ENCODE data around the gene SDK1. TPM values are rescaled to one million over a fixed set of nuclear protein-coding genes. Genes with fewer than 3 reads are reported as not detected.

The SDK1 gene
- total and polyA plus RNA-seq, 2 experiments from 2014 or later, result 2.1 to 10.0 TPM

DNA sequence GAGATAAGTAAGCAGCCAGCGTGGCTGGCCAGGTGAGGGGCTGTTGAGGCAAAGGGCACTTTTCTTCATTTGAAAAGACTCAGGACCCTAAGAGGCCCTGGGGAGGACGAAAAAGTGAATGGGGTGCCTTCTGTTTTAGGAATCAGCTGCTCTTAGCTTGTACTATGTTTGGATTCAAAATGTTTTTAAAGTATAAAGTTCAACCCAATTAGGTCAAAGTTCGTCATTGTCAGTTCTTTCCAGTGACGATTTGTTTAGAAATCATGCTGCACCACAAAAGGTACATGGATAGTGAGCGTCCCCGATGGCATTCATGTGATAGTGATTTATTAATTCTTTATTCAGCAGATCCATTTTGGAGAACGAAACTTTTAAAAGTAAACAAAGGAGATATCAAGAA lies 338.2 kb downstream of the SDK1 start (continued):
- TF ChIP-seq POLR2AphosphoS5 (IDR thresholded peaks at IDR 0.05; ENCODE audit: low read depth) (no peak), ZNF331 (CRISPR knock-in tag; IDR thresholded peaks at IDR 0.05; ENCODE audit: low read depth) (no peak), NANOG (IDR thresholded peaks at IDR 0.05; ENCODE audit: borderline replicate concordance) (no peak), ETS1 (IDR thresholded peaks at IDR 0.05) (no peak)

DNA sequence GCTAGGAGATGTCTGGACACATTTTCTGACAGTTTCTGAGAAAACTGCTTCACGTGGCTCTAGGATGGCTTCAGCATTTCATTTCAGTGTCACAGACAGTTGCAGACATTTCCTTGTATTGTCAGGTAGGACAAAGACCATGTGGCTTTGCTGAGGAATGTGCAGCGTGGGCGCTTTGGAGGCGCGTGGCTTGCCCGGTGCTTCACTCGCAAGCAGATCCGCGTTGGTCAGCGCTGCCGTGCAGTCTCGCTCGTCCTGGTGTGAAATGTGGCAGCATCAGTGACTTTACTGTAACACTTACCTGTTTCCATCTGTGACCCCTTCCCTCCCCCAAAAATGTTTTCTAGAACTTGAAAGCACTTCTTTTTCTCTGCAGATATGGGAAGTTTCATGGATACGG lies 340.5 kb downstream of the SDK1 start:
- Histone ChIP-seq H3K27me3 (ENCODE audit: insufficient read depth) (no peaks in the 10 kb centered on the region), H3K27ac (ENCODE audit: low read depth) (no peak overlapping the region), H3K4me3 (no peak overlapping the region), H4K20me1 (replicated peaks; ENCODE audit: insufficient read depth) (no peaks in the 10 kb centered on the region), H3K79me2 (replicated peaks; ENCODE audit: insufficient read depth) (no peaks in the 10 kb centered on the region), H2AFZ (no peak overlapping the region), H3K4me1 (ENCODE audit: insufficient read depth) (no peaks in the 10 kb centered on the region), H3K4me2 (no peak overlapping the region), H3K9me2 (ENCODE audit: insufficient read depth) (no peaks in the 10 kb centered on the region), H3F3A (replicated peaks; ENCODE audit: low read depth) (no peaks in the 10 kb centered on the region), H3K36me3 (ENCODE audit: insufficient read depth) (no peaks in the 10 kb centered on the region)
- no peaks in the 10 kb centered on the region for H3K9me3 Mint-ChIP-seq
- H3K36me3 Mint-ChIP-seq (ENCODE audit: low read depth), result no peaks in the 10 kb centered on the region; the same call in 2 of the 3 replicates
- H3K27ac Mint-ChIP-seq, result no peak overlapping the region
- TF ChIP-seq STAT1 (IDR thresholded peaks at IDR 0.05; ENCODE audit: unreplicated experiment) (no peak), EZH2phosphoT487 (IDR thresholded peaks at IDR 0.05; ENCODE audit: unreplicated experiment) (no peak), EZH2 (IDR thresholded peaks at IDR 0.05; ENCODE audit: low read depth, unreplicated experiment) (no peak), NANOG (IDR thresholded peaks at IDR 0.05; ENCODE audit: borderline replicate concordance) (no peak), POLR2AphosphoS5 (IDR thresholded peaks at IDR 0.05; ENCODE audit: low read depth) (no peak), ZNF114 (CRISPR knock-in tag; IDR thresholded peaks at IDR 0.05) (no peak), CREB1 (CRISPR knock-in tag; IDR thresholded peaks at IDR 0.05; ENCODE audit: low read depth) (no peak), JUNB (IDR thresholded peaks at IDR 0.05; ENCODE audit: unreplicated experiment) (no peak)
- TF ChIP-seq, protein P1, sequence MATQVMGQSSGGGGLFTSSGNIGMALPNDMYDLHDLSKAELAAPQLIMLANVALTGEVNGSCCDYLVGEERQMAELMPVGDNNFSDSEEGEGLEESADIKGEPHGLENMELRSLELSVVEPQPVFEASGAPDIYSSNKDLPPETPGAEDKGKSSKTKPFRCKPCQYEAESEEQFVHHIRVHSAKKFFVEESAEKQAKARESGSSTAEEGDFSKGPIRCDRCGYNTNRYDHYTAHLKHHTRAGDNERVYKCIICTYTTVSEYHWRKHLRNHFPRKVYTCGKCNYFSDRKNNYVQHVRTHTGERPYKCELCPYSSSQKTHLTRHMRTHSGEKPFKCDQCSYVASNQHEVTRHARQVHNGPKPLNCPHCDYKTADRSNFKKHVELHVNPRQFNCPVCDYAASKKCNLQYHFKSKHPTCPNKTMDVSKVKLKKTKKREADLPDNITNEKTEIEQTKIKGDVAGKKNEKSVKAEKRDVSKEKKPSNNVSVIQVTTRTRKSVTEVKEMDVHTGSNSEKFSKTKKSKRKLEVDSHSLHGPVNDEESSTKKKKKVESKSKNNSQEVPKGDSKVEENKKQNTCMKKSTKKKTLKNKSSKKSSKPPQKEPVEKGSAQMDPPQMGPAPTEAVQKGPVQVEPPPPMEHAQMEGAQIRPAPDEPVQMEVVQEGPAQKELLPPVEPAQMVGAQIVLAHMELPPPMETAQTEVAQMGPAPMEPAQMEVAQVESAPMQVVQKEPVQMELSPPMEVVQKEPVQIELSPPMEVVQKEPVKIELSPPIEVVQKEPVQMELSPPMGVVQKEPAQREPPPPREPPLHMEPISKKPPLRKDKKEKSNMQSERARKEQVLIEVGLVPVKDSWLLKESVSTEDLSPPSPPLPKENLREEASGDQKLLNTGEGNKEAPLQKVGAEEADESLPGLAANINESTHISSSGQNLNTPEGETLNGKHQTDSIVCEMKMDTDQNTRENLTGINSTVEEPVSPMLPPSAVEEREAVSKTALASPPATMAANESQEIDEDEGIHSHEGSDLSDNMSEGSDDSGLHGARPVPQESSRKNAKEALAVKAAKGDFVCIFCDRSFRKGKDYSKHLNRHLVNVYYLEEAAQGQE (IDR thresholded peaks at IDR 0.05; ENCODE audit: unreplicated experiment), result no peak
- TF ChIP-seq, protein P2, sequence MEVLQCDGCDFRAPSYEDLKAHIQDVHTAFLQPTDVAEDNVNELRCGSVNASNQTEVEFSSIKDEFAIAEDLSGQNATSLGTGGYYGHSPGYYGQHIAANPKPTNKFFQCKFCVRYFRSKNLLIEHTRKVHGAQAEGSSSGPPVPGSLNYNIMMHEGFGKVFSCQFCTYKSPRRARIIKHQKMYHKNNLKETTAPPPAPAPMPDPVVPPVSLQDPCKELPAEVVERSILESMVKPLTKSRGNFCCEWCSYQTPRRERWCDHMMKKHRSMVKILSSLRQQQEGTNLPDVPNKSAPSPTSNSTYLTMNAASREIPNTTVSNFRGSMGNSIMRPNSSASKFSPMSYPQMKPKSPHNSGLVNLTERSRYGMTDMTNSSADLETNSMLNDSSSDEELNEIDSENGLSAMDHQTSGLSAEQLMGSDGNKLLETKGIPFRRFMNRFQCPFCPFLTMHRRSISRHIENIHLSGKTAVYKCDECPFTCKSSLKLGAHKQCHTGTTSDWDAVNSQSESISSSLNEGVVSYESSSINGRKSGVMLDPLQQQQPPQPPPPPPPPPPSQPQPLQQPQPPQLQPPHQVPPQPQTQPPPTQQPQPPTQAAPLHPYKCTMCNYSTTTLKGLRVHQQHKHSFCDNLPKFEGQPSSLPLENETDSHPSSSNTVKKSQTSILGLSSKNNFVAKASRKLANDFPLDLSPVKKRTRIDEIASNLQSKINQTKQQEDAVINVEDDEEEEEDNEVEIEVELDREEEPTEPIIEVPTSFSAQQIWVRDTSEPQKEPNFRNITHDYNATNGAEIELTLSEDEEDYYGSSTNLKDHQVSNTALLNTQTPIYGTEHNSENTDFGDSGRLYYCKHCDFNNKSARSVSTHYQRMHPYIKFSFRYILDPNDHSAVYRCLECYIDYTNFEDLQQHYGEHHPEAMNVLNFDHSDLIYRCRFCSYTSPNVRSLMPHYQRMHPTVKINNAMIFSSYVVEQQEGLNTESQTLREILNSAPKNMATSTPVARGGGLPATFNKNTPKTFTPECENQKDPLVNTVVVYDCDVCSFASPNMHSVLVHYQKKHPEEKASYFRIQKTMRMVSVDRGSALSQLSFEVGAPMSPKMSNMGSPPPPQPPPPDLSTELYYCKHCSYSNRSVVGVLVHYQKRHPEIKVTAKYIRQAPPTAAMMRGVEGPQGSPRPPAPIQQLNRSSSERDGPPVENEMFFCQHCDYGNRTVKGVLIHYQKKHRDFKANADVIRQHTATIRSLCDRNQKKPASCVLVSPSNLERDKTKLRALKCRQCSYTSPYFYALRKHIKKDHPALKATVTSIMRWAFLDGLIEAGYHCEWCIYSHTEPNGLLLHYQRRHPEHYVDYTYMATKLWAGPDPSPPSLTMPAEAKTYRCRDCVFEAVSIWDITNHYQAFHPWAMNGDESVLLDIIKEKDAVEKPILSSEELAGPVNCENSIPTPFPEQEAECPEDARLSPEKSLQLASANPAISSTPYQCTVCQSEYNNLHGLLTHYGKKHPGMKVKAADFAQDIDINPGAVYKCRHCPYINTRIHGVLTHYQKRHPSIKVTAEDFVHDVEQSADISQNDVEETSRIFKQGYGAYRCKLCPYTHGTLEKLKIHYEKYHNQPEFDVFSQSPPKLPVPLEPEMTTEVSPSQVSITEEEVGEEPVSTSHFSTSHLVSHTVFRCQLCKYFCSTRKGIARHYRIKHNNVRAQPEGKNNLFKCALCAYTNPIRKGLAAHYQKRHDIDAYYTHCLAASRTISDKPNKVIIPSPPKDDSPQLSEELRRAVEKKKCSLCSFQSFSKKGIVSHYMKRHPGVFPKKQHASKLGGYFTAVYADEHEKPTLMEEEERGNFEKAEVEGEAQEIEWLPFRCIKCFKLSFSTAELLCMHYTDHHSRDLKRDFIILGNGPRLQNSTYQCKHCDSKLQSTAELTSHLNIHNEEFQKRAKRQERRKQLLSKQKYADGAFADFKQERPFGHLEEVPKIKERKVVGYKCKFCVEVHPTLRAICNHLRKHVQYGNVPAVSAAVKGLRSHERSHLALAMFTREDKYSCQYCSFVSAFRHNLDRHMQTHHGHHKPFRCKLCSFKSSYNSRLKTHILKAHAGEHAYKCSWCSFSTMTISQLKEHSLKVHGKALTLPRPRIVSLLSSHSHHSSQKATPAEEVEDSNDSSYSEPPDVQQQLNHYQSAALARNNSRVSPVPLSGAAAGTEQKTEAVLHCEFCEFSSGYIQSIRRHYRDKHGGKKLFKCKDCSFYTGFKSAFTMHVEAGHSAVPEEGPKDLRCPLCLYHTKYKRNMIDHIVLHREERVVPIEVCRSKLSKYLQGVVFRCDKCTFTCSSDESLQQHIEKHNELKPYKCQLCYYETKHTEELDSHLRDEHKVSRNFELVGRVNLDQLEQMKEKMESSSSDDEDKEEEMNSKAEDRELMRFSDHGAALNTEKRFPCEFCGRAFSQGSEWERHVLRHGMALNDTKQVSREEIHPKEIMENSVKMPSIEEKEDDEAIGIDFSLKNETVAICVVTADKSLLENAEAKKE (CRISPR knock-in tag; IDR thresholded peaks at IDR 0.05), result no peak
- TF ChIP-seq, protein P3, sequence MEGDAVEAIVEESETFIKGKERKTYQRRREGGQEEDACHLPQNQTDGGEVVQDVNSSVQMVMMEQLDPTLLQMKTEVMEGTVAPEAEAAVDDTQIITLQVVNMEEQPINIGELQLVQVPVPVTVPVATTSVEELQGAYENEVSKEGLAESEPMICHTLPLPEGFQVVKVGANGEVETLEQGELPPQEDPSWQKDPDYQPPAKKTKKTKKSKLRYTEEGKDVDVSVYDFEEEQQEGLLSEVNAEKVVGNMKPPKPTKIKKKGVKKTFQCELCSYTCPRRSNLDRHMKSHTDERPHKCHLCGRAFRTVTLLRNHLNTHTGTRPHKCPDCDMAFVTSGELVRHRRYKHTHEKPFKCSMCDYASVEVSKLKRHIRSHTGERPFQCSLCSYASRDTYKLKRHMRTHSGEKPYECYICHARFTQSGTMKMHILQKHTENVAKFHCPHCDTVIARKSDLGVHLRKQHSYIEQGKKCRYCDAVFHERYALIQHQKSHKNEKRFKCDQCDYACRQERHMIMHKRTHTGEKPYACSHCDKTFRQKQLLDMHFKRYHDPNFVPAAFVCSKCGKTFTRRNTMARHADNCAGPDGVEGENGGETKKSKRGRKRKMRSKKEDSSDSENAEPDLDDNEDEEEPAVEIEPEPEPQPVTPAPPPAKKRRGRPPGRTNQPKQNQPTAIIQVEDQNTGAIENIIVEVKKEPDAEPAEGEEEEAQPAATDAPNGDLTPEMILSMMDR (conservative IDR thresholded peaks at IDR 0.05; ENCODE audit: low read depth in 2 of 2), result no peak
- no peak for DNase-seq (ENCODE audit: low spot score)
- H3K4me3 Mint-ChIP-seq, result no peak overlapping the region
- H3K27me3 Mint-ChIP-seq (ENCODE audit: insufficient read depth, low read depth, poor library complexity), result peaks cover 2% of the 10 kb centered on the region
- H3K4me1 Mint-ChIP-seq, result no peaks in the 10 kb centered on the region
- 0 out of 3 replicates have a peak, but pooled peaks have one; percentile 26 for ATAC-seq

All from GM23338 (cell line).